K562 (cell line): ENCODE results near the gene HPX. TPM values are rescaled to one million over a fixed set of nuclear protein-coding genes. Genes with fewer than 3 reads are reported as not detected.

Experiments
- ATAC-seq: fragments of 200-7000 bp; cut with Tn5 transposase; 3 replicates; pipeline ENCODE4 v1.9.1; 2020; ENCODE audit warnings: moderate library complexity
- BruUV-seq: library from RNA; stranded (reverse); fragments of 400-500 nt; replicated peaks from 2 replicates; lab custom pipeline; 2021; lab: Mats Ljungman, UMichigan
- CTCF ChIA-PET: fragments of 300-600 bp; formaldehyde crosslinking; extraction: SDS; loops from one replicate; lab custom pipeline; 2021; ENCODE audit warnings: low intra/inter-chr PET ratio; lab: Yijun Ruan, JAX
- POLR2A ChIA-PET: fragments of 300-600, 350-650 bp; sonication (Branson Sonifier 250); formaldehyde crosslinking; extraction: SDS; loops from one replicate; lab custom pipeline; 2021; ENCODE audit warnings: antibody characterized with exemption, inconsistent platforms; lab: Yijun Ruan, JAX
- DNase-seq, 4 experiments: peaks; one replicate each; pipeline versions ENCODE4 v3.0.0 to v3.0.0-alpha.2; 2011 to 2018; ENCODE audit warnings: low spot score in 3 of 4, mixed read lengths in 3 of 4; ENCODE audit errors: extremely low read depth in 1 of 4
- FAIRE-seq: peaks from 2 replicates; lab custom pipeline; 2011; peaks lifted over from hg19 to GRCh38; lab: Jason Lieb, UNC
- H2AFZ ChIP-seq: 2 replicates; pipeline ENCODE4 v1.6.0; 2011; ENCODE audit warnings: low read depth, low read length, control low read depth, inconsistent platforms
- H3K27ac ChIP-seq: fragments of 200-600 bp; 3 replicates; pipeline ENCODE4 v1.8.0; 2011; ENCODE audit warnings: low read depth, mild to moderate bottlenecking, control low read depth, inconsistent platforms, low read length, moderate library complexity, mixed read lengths; ENCODE audit errors: extremely low read depth
- H3K27me3 ChIP-seq, 2 experiments: fragments of 300-600 bp in 1 of 2; 2 replicates in 1 of 2; 3 replicates in 1 of 2; pipeline versions ENCODE4 v1.6.0 to v1.8.0; 2011; ENCODE audit warnings: inconsistent platforms in 2 of 2, low read length in 2 of 2, mild to moderate bottlenecking in 1 of 2, mixed read lengths in 1 of 2, moderate library complexity in 1 of 2; ENCODE audit not compliant: control insufficient read depth in 2 of 2, insufficient read depth in 2 of 2
- H3K36me3 ChIP-seq: fragments of 300-600 bp; 3 replicates; pipeline ENCODE4 v1.8.0; 2011; ENCODE audit warnings: mild to moderate bottlenecking, low read length, inconsistent platforms; ENCODE audit not compliant: control insufficient read depth, insufficient read depth
- H3K4me1 ChIP-seq, 2 experiments: fragments of 200-600 bp in 1 of 2; replicated peaks in 1 of 2; 2 replicates in 1 of 2; 3 replicates in 1 of 2; pipeline versions ENCODE4 v1.5.1 to v1.8.0; 2011; ENCODE audit warnings: inconsistent platforms in 2 of 2, low read length in 2 of 2, mild to moderate bottlenecking in 1 of 2, mixed read lengths in 1 of 2, moderate library complexity in 1 of 2; ENCODE audit not compliant: control insufficient read depth in 2 of 2, insufficient read depth in 2 of 2
- H3K4me2 ChIP-seq: 2 replicates; pipeline ENCODE4 v1.6.1; 2011; ENCODE audit warnings: low read length, control low read depth, inconsistent platforms, mixed read lengths; ENCODE audit not compliant: insufficient read depth
- H3K4me3 ChIP-seq: fragments of 200-600 bp; sonication (generic), shearing (Covaris generic); 2 replicates; pipeline ENCODE4 v1.5.1; 2016; ENCODE audit warnings: control low read depth, inconsistent platforms
- H3K79me2 ChIP-seq: fragments of 200-600 bp; 3 replicates; pipeline ENCODE4 v1.8.0; 2011; ENCODE audit warnings: low read length, inconsistent platforms; ENCODE audit not compliant: control insufficient read depth, insufficient read depth
- H3K9ac ChIP-seq, 2 experiments: 2 replicates each; pipeline versions ENCODE4 v1.6.0 to v1.6.1; 2011; ENCODE audit warnings: low read depth in 2 of 2, low read length in 2 of 2, control low read depth in 1 of 2, inconsistent platforms in 1 of 2, mild to moderate bottlenecking in 1 of 2, mixed read lengths in 1 of 2; ENCODE audit not compliant: insufficient read depth in 1 of 2
- H3K9me1 ChIP-seq: one replicate; pipeline ENCODE4 v1.6.0; 2011; ENCODE audit warnings: inconsistent platforms, mild to moderate bottlenecking, low read length, moderate library complexity; ENCODE audit not compliant: control insufficient read depth, insufficient read depth
- H3K9me3 ChIP-seq: replicated peaks from 2 replicates; pipeline ENCODE4 v1.5.1; 2011; ENCODE audit warnings: low read depth, low read length, inconsistent platforms; ENCODE audit not compliant: control insufficient read depth, insufficient read depth
- H4K20me1 ChIP-seq: replicated peaks from 2 replicates; pipeline ENCODE4 v1.6.1; 2011; ENCODE audit warnings: low read length, inconsistent platforms, mixed read lengths; ENCODE audit not compliant: control insufficient read depth, insufficient read depth
- C11orf30 ChIP-seq: fragments of 450-650 bp; IDR thresholded peaks from 2 replicates; pipeline ENCODE4 v1.6.1; 2016; ENCODE audit warnings: low read depth, mild to moderate bottlenecking
- CBX1 ChIP-seq: sonication (generic); IDR thresholded peaks from 2 replicates; pipeline ENCODE4 v1.6.1; 2016; ENCODE audit warnings: antibody characterized with exemption, low read depth, mild to moderate bottlenecking
- CBX5 ChIP-seq: IDR thresholded peaks from 2 replicates; pipeline ENCODE4 v1.6.1; 2014; ENCODE audit warnings: low read depth, borderline replicate concordance
- GABPB1 ChIP-seq: sonication (generic); formaldehyde crosslinking; IDR thresholded peaks from 2 replicates; pipeline ENCODE4 v1.8.0; 2022; ENCODE audit warnings: mild to moderate bottlenecking, missing genetic modification reagents
- MBD2 ChIP-seq: sonication (generic); IDR thresholded peaks from 2 replicates; pipeline ENCODE4 v1.6.1; 2016; ENCODE audit warnings: low read depth, borderline replicate concordance
- MCM7 ChIP-seq, 2 experiments: fragments of 450-650 bp; IDR thresholded peaks; 2 replicates each; pipeline ENCODE4 v1.6.1; 2016 to 2018
- TBL1XR1 ChIP-seq, 2 experiments: IDR thresholded peaks; 2 replicates each; pipeline ENCODE4 v1.6.1; 2012; ENCODE audit warnings: improper control_type of control experiment in 2 of 2, low read length in 2 of 2, mild to moderate bottlenecking in 1 of 2
- THRAP3 ChIP-seq: fragments of 450-650 bp; IDR thresholded peaks from 2 replicates; pipeline ENCODE4 v1.6.1; 2016; ENCODE audit warnings: mild to moderate bottlenecking, inconsistent platforms, borderline replicate concordance
- ZNF316 ChIP-seq: fragments of 450-650 bp; IDR thresholded peaks from 2 replicates; pipeline ENCODE4 v1.6.1; 2016
- WGBS: fragments of 100-300 bp; shearing (Covaris generic); methylation state at CpG from one replicate; pipeline ENCODE4 v1.1.6; 2016; ENCODE audit warnings: low coverage, mixed read lengths; ENCODE audit not compliant: insufficient coverage; ENCODE audit errors: missing lambda C conversion rate; 5-methylcytosine and 5-hydroxymethylcytosine counted together
- in situ Hi-C: fragments of 300-500 bp; cut with MboI; formaldehyde crosslinking; loops from 4 replicates; pipeline ENCODE4 v1.15.0; 2018; ENCODE audit warnings: inconsistent platforms, mixed read lengths
- intact Hi-C: fragments of 100-400 bp; cut with micrococcal nuclease; formaldehyde crosslinking; loops from 2 replicates; pipeline ENCODE4 v1.14.2; 2022
- polyA plus RNA-seq, 8 experiments: library from polyadenylated mRNA; depleted of rRNA in 4 of 8; stranded (reverse) in 5 of 8; unstranded in 3 of 8; fragments of >200 nt; fragmentation: Nextera tagmentation in 2 of 8; fragmentation: Illumina TruSeq in 1 of 8; extraction: Ambion mirVana in 2 of 8; extraction: Trizol in 1 of 8; gene quantifications; 2 replicates each; pipeline versions ENCODE4 v1.2.1 to v1.2.3, GENCODE V29; 2011 to 2014; ENCODE audit warnings: inconsistent platforms in 1 of 8, missing spikeins in 1 of 8
- total RNA-seq, 7 experiments: library from RNA; depleted of rRNA in 6 of 7; stranded (reverse); fragments of >200 nt in 6 of 7; fragmentation: Illumina TruSeq in 2 of 7; extraction: Trizol in 2 of 7; gene quantifications; 2 replicates each; pipeline versions ENCODE4 v1.2.1 to v1.2.3, GENCODE V29; 2011 to 2021; ENCODE audit warnings: low replicate concordance in 1 of 7

The HPX gene
- total and polyA plus RNA-seq, 9 of the 15 experiments (the other 6 are each of a cell fraction or from before 2014, with no cell fraction given): 0.12 to 1.2 (median 0.49) TPM; not detected in 1

DNA sequence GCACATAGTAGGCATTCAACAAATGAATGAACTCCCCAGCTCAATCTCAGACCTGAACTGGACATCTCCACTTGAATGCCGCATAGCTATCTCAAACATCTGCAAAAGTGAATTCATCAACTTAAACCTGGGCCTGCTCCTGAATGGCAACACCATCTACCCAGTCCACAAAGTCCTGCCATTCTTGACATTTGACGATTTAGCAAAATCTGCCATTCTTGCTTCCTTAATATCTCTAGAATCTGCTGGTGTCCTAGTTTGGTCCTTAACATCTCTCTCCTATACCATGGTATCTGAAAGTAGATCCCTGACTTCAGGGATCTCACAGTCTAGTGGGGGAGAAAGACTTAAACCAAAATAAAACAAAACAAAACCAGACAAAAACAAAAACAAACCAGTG is 12.4 kb upstream of the HPX start:
- no peak overlapping the region for H3K9ac ChIP-seq
- in situ Hi-C loops (no loop called here), intact Hi-C loops (no loop called here)
- no peak overlapping the region for H3K4me3 ChIP-seq
- H3K27ac ChIP-seq: no peak overlapping the region
- no peaks in the 10 kb centered on the region; the same call in 1 of the 2 replicates for H4K20me1 ChIP-seq
- no peak overlapping the region for H3K4me2 ChIP-seq
- 27% methylated on average over 2 of the region's 2 CpGs for WGBS
- H3K36me3 ChIP-seq: no peaks in the 10 kb centered on the region; the same call in 2 of the 3 replicates
- CTCF ChIA-PET: interaction anchor here (0.7 kb wide), 1 partner anchor 87 kb away, joined by 3 read pairs; no protein-coding TSS in a partner anchor
- H2AFZ ChIP-seq: no peak overlapping the region
- H3K4me1 ChIP-seq: no peaks in the 10 kb centered on the region
- no peaks in the 10 kb centered on the region for H3K79me2 ChIP-seq
- POLR2A ChIA-PET: interaction anchor here (0.8 to 1.6 kb wide), 3 partner anchors 16 to 45 kb away, joined by 3 read pairs; partner anchors contain the start of gene TRIM3
- no peaks in the 10 kb centered on the region for H3K9me3 ChIP-seq
- ATAC-seq: no peak
- H3K9me1 ChIP-seq: no peaks in the 10 kb centered on the region
- no TSS peak for BruUV-seq
- TF ChIP-seq ZNF316 (0 out of 2 replicates have a peak, but pooled peaks have one; percentile 16), C11orf30 (0 out of 2 replicates have a peak, but pooled peaks have one; percentile 7), CBX1 (no peak)
- no peak for DNase-seq
- FAIRE-seq: no peak
- no peaks in the 10 kb centered on the region for H3K27me3 ChIP-seq

DNA sequence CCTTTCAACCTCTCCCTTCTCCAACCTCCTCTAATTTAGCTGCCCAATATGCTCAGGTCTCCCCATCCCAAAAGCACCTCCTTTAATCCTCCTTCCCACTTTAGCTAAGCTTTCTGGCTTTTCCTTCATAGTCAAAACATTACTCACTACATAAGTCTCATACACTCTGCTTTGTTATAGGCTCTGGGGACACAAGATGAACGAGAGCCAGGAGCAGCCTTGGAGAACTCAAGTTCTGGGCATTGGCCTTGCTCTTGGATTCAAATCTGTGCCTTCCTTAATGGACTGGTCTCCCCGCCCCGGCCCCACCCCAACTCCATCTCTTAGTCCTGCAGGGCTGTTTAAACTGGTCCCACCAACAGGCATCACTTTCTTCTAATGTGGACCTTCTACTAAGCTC is 11.4 kb upstream of the HPX start:
- no peak for TF ChIP-seq TBL1XR1 (IDR thresholded peaks at IDR 0.05; ENCODE audit: low read length in 2 of 2)
- TF ChIP-seq GABPB1 (CRISPR knock-in tag): no peak
- TF ChIP-seq CBX5: no peak
- no peak for TF ChIP-seq MBD2
- TF ChIP-seq THRAP3: no peak
- TF ChIP-seq MCM7 (IDR thresholded peaks at IDR 0.05): no peak
- in situ Hi-C loops (no loop called here), intact Hi-C loops (no loop called here)
- ChIA-PET CTCF (interaction anchor here (0.7 kb wide), 1 partner anchor 87 kb away, joined by 3 read pairs; no protein-coding TSS in a partner anchor), POLR2A (interaction anchor here (0.6 to 1.6 kb wide), 3 partner anchors 17 to 98 kb away, joined by 3 read pairs; partner anchors contain the start of gene TRIM3)
- no peak overlapping the region for H3K4me2 ChIP-seq
- H3K4me1 ChIP-seq: no peaks in the 10 kb centered on the region
- H3K9me1 ChIP-seq: no peaks in the 10 kb centered on the region
- H3K9ac ChIP-seq: no peak overlapping the region
- no peaks in the 10 kb centered on the region for H3K27me3 ChIP-seq
- H3K27ac ChIP-seq: no peak overlapping the region
- no peaks in the 10 kb centered on the region; the same call in 1 of the 2 replicates for H4K20me1 ChIP-seq
- no peak overlapping the region for H2AFZ ChIP-seq
- no peaks in the 10 kb centered on the region; the same call in 2 of the 3 replicates for H3K36me3 ChIP-seq
- ATAC-seq (no peak), DNase-seq (no peak), FAIRE-seq (no peak)
- no peaks in the 10 kb centered on the region for H3K79me2 ChIP-seq
- no TSS peak for BruUV-seq
- no peaks in the 10 kb centered on the region for H3K9me3 ChIP-seq
- H3K4me3 ChIP-seq: no peak overlapping the region
- 12% methylated on average over 3 of the region's 3 CpGs for WGBS
